A673 (cell line): Measurements from ENCODE around the gene SULT1A2. TPM values are rescaled to one million over a fixed set of nuclear protein-coding genes. Genes with fewer than 3 reads are reported as not detected.
"Not testable (repeated sequence)": the region's sequence is repeated elsewhere in the genome, so short reads cannot be mapped to it uniquely, and the experiment has no call there.

Experiments used
- BruUV-seq: library from RNA; stranded (reverse); fragments of 400-500 nt; replicated peaks from 2 replicates; lab custom pipeline; 2021; lab: Mats Ljungman, UMichigan
- CTCF ChIA-PET: fragments of 300-600 bp; sonication (Branson Sonifier 250); formaldehyde crosslinking; loops from one replicate; lab custom pipeline; 2022; ENCODE audit warnings: antibody characterized with exemption; lab: Charles Lee
- POLR2A ChIA-PET: fragments of 300-600 bp; sonication (Branson Sonifier 250); formaldehyde crosslinking; loops from one replicate; lab custom pipeline; 2022; ENCODE audit warnings: antibody characterized with exemption; ENCODE audit not compliant: low non-redundant PET; lab: Charles Lee
- DNase-seq: peaks from one replicate; pipeline ENCODE4 v3.0.0-alpha.2; 2015; ENCODE audit warnings: low spot score
- H3K27ac ChIP-seq: fragments of 200-600 bp; sonication (generic); 2 replicates; pipeline ENCODE4 v1.5.1; 2016; ENCODE audit warnings: mixed run types, low read depth, mild to moderate bottlenecking, mixed read lengths, antibody characterized with exemption, low read length; ENCODE audit not compliant: poor library complexity, severe bottlenecking
- H3K27me3 ChIP-seq: fragments of 200-600 bp; sonication (generic); replicated peaks from 2 replicates; pipeline ENCODE4 v1.6.1; 2017; ENCODE audit warnings: mixed run types, low read depth, mild to moderate bottlenecking, mixed read lengths, antibody characterized with exemption, low read length; ENCODE audit not compliant: insufficient read depth, poor library complexity
- H3K36me3 ChIP-seq: fragments of 200-600 bp; sonication (generic); 2 replicates; pipeline ENCODE4 v1.6.1; 2016; ENCODE audit warnings: mixed run types, mild to moderate bottlenecking, mixed read lengths, antibody characterized with exemption, low read length; ENCODE audit not compliant: insufficient read depth, poor library complexity, severe bottlenecking
- H3K4me1 ChIP-seq: fragments of 200-600 bp; sonication (generic); 2 replicates; pipeline ENCODE4 v1.6.1; 2017; ENCODE audit warnings: mixed run types, mild to moderate bottlenecking, mixed read lengths, antibody characterized with exemption, low read length; ENCODE audit not compliant: insufficient read depth, poor library complexity, severe bottlenecking
- H3K4me3 ChIP-seq: fragments of 200-600 bp; sonication (generic); 2 replicates; pipeline ENCODE4 v1.5.1; 2016; ENCODE audit warnings: low read depth, mixed run types, mild to moderate bottlenecking, mixed read lengths, low read length; ENCODE audit not compliant: poor library complexity, severe bottlenecking
- H3K9me3 ChIP-seq: fragments of 200-600 bp; sonication (generic); 2 replicates; pipeline ENCODE4 v1.6.1; 2016; ENCODE audit warnings: mixed run types, low read depth, mild to moderate bottlenecking, mixed read lengths, antibody characterized with exemption, low read length; ENCODE audit not compliant: poor library complexity, severe bottlenecking
- CTCF ChIP-seq: fragments of 300-800, 200-600 bp; sonication (generic); conservative IDR thresholded peaks from 2 replicates; pipeline ENCODE4 v1.5.1; 2017; ENCODE audit warnings: low read depth, mild to moderate bottlenecking, antibody characterized with exemption, low read length, moderate library complexity, mixed read lengths
- EZH2 ChIP-seq: fragments of 200-600 bp; sonication (generic); IDR thresholded peaks from 2 replicates; pipeline ENCODE4 v1.6.1; 2017; ENCODE audit warnings: borderline replicate concordance, low read depth, mild to moderate bottlenecking, mixed read lengths, antibody characterized with exemption, low read length; ENCODE audit not compliant: poor library complexity, severe bottlenecking
- intact Hi-C: fragments of 100-400 bp; cut with micrococcal nuclease; formaldehyde crosslinking; loops from one replicate; pipeline ENCODE4 v1.10.0; 2022; ENCODE audit not compliant: unreplicated experiment
- total RNA-seq: library from RNA; stranded (reverse); gene quantifications from 2 replicates; pipeline ENCODE4 v1.2.3, GENCODE V29; 2021

The SULT1A2 gene
- total RNA-seq, 1 experiment from 2014 or later: 1.6 TPM

- Histone ChIP-seq H3K4me3 (no peak overlapping the region), H3K27ac (no peak overlapping the region), H3K4me1 (no peaks in the 10 kb centered on the region), H3K27me3 (no peaks in the 10 kb centered on the region), H3K36me3 (peaks cover 2% of the 10 kb centered on the region), H3K9me3 (peaks cover 8% of the 10 kb centered on the region)
- no peak for DNase-seq
- CTCF ChIA-PET: no interaction called here
- TF ChIP-seq CTCF: no peak
- TF ChIP-seq EZH2: no peak
- POLR2A ChIA-PET: no interaction called here
- intact Hi-C loops: no loop called here
- BruUV-seq: no TSS peak
Measured at GRCh38 chr16:28569021-28569420, 27.8 kb downstream of the SULT1A2 start.

GRCh38 chr16:28567292-28567691, 29.6 kb downstream of the SULT1A2 start:
- H3K4me1 ChIP-seq: no peaks in the 10 kb centered on the region
- H3K27me3 ChIP-seq: no peaks in the 10 kb centered on the region
- H3K36me3 ChIP-seq: peaks cover 2% of the 10 kb centered on the region
- H3K27ac ChIP-seq: no peak overlapping the region
- H3K4me3 ChIP-seq: no peak overlapping the region
- peaks cover 8% of the 10 kb centered on the region for H3K9me3 ChIP-seq
- intact Hi-C loops: no loop called here
- ChIA-PET POLR2A (no interaction called here), CTCF (no interaction called here)
- no peak for TF ChIP-seq CTCF
- TF ChIP-seq EZH2: no peak
- no peak for DNase-seq
- no TSS peak for BruUV-seq

- H3K36me3 ChIP-seq, H3K27me3 ChIP-seq, H3K27ac ChIP-seq, DNase-seq, intact Hi-C loops, H3K4me1 ChIP-seq, CTCF ChIA-PET, POLR2A ChIA-PET, H3K4me3 ChIP-seq, BruUV-seq, H3K9me3 ChIP-seq: not testable (repeated sequence)
Measured at GRCh38 chr16:28566233-28566925, 30.5 kb downstream of the SULT1A2 start.

GRCh38 chr16:28563218-28563617, 33.6 kb downstream of the SULT1A2 start:
- ChIA-PET CTCF (no interaction called here), POLR2A (no interaction called here)
- H3K36me3 ChIP-seq: peaks cover 2% of the 10 kb centered on the region
- no TSS peak for BruUV-seq
- no peaks in the 10 kb centered on the region for H3K27me3 ChIP-seq
- no peaks in the 10 kb centered on the region for H3K4me1 ChIP-seq
- peaks cover 8% of the 10 kb centered on the region for H3K9me3 ChIP-seq
- no peak for DNase-seq
- intact Hi-C loops: no loop called here
- TF ChIP-seq EZH2 (no peak), CTCF (no peak)
- H3K27ac ChIP-seq: no peak overlapping the region
- H3K4me3 ChIP-seq: no peak overlapping the region
